A673 (cell line): Measurements from ENCODE around the gene CHRM2.

Experiments
- EZH2 ChIP-seq: fragments of 200-600 bp; sonication (generic); IDR thresholded peaks from 2 replicates; pipeline ENCODE4 v1.6.1; 2017; ENCODE audit warnings: borderline replicate concordance, low read depth, mild to moderate bottlenecking, mixed read lengths, antibody characterized with exemption, low read length; ENCODE audit not compliant: poor library complexity, severe bottlenecking
- TF ChIP-seq, protein P1 (sequence below): fragments of 300-800, 200-600 bp; sonication (generic); conservative IDR thresholded peaks from 2 replicates; pipeline ENCODE4 v1.5.1; 2017; ENCODE audit warnings: low read depth, mild to moderate bottlenecking, antibody characterized with exemption, low read length, moderate library complexity, mixed read lengths

DNA sequence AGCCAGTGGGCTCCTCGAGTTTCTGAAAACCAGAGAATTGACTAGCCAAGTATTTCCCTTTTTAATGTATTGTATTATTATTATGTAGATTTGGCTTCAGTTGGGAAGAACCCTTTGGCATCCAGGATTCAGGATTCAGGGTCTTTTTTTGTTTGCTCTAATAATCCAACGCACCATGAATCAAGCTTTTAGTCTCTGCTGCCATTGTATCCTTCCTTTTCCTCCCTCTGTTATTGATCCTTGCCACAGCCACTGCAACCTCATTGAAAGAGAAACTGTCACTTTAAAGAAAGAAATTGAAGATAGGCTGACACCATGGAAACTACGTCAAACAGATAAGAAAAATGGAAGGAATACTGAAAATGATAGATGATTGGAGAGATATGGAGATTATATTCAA, 150.0 kb downstream of the CHRM2 start:
- TF ChIP-seq, protein P1, sequence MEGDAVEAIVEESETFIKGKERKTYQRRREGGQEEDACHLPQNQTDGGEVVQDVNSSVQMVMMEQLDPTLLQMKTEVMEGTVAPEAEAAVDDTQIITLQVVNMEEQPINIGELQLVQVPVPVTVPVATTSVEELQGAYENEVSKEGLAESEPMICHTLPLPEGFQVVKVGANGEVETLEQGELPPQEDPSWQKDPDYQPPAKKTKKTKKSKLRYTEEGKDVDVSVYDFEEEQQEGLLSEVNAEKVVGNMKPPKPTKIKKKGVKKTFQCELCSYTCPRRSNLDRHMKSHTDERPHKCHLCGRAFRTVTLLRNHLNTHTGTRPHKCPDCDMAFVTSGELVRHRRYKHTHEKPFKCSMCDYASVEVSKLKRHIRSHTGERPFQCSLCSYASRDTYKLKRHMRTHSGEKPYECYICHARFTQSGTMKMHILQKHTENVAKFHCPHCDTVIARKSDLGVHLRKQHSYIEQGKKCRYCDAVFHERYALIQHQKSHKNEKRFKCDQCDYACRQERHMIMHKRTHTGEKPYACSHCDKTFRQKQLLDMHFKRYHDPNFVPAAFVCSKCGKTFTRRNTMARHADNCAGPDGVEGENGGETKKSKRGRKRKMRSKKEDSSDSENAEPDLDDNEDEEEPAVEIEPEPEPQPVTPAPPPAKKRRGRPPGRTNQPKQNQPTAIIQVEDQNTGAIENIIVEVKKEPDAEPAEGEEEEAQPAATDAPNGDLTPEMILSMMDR, result no peak
- TF ChIP-seq EZH2, result no peak
